Astrocyte (in vitro differentiated cells and primary cell): ENCODE results near the gene MXRA7. TPM values are rescaled to one million over a fixed set of nuclear protein-coding genes. Genes with fewer than 3 reads are reported as not detected.

Experiments used
- DNase-seq: peaks from one replicate; pipeline ENCODE4 v3.0.0-alpha.2; 2010; ENCODE audit warnings: low read depth
- FAIRE-seq: peaks from 2 replicates; lab custom pipeline; 2011; peaks lifted over from hg19 to GRCh38; lab: Jason Lieb, UNC
- H2AFZ ChIP-seq: 2 replicates; pipeline ENCODE4 v1.6.0; 2012; ENCODE audit warnings: low read depth, low read length, inconsistent platforms
- H3K27ac ChIP-seq: 2 replicates; pipeline ENCODE4 v1.5.1; 2011; ENCODE audit warnings: low read depth, low read length, inconsistent platforms
- H3K27me3 ChIP-seq: 2 replicates; pipeline ENCODE4 v1.6.0; 2011; ENCODE audit warnings: low read length, inconsistent platforms; ENCODE audit not compliant: insufficient read depth
- H3K36me3 ChIP-seq: 2 replicates; pipeline ENCODE4 v1.5.1; 2011; ENCODE audit warnings: low read length, inconsistent platforms; ENCODE audit not compliant: insufficient read depth
- H3K4me1 ChIP-seq: 2 replicates; pipeline ENCODE4 v1.5.1; 2011; ENCODE audit warnings: low read length, inconsistent platforms; ENCODE audit not compliant: insufficient read depth
- H3K4me2 ChIP-seq: 2 replicates; pipeline ENCODE4 v1.6.0; 2012; ENCODE audit warnings: low read length, inconsistent platforms
- H3K4me3 ChIP-seq: 2 replicates; pipeline ENCODE4 v1.5.1; 2011; ENCODE audit warnings: low read depth, mild to moderate bottlenecking, low read length, inconsistent platforms; ENCODE audit not compliant: insufficient read depth
- H3K79me2 ChIP-seq: 2 replicates; pipeline ENCODE4 v1.6.0; 2012; ENCODE audit warnings: mild to moderate bottlenecking, low read length, inconsistent platforms; ENCODE audit not compliant: insufficient read depth
- H3K9ac ChIP-seq: 2 replicates; pipeline ENCODE4 v1.6.0; 2012; ENCODE audit warnings: mild to moderate bottlenecking, low read length, inconsistent platforms
- H3K9me3 ChIP-seq: 2 replicates; pipeline ENCODE4 v1.5.1; 2012; ENCODE audit warnings: low read depth, mild to moderate bottlenecking, low read length, inconsistent platforms; ENCODE audit not compliant: insufficient read depth
- H4K20me1 ChIP-seq: 2 replicates; pipeline ENCODE4 v1.6.0; 2012; ENCODE audit warnings: low read length, inconsistent platforms; ENCODE audit not compliant: insufficient read depth
- H3K27ac Mint-ChIP-seq: one replicate; pipeline ENCODE4 v1.8.0; 2021; ENCODE audit warnings: mild to moderate bottlenecking, mixed read lengths; ENCODE audit not compliant: unreplicated experiment
- H3K27me3 Mint-ChIP-seq: one replicate; pipeline ENCODE4 v1.8.0; 2021; ENCODE audit warnings: low read depth, mixed read lengths; ENCODE audit not compliant: unreplicated experiment
- H3K36me3 Mint-ChIP-seq: one replicate; pipeline ENCODE4 v1.8.0; 2021; ENCODE audit warnings: low read depth, mixed read lengths; ENCODE audit not compliant: unreplicated experiment
- H3K4me1 Mint-ChIP-seq: one replicate; pipeline ENCODE4 v1.8.0; 2021; ENCODE audit warnings: low read depth, mixed read lengths; ENCODE audit not compliant: unreplicated experiment
- H3K4me3 Mint-ChIP-seq: one replicate; pipeline ENCODE4 v1.8.0; 2021; ENCODE audit warnings: mild to moderate bottlenecking, moderate library complexity, mixed read lengths; ENCODE audit not compliant: unreplicated experiment
- H3K9me3 Mint-ChIP-seq: one replicate; pipeline ENCODE4 v1.8.0; 2021; ENCODE audit warnings: mild to moderate bottlenecking, mixed read lengths; ENCODE audit not compliant: unreplicated experiment
- CTCF ChIP-seq: IDR thresholded peaks from 2 replicates; pipeline ENCODE4 v1.5.1; 2011; ENCODE audit warnings: low read depth, mild to moderate bottlenecking, inconsistent platforms, low read length, moderate library complexity; ENCODE audit not compliant: insufficient read depth
- EZH2 ChIP-seq: IDR thresholded peaks from 2 replicates; pipeline ENCODE4 v1.6.1; 2012; ENCODE audit warnings: mild to moderate bottlenecking, low read length, inconsistent platforms; ENCODE audit not compliant: insufficient read depth
- total RNA-seq: library from RNA; stranded (reverse); gene quantifications from 2 replicates; pipeline ENCODE4 v1.2.1, GENCODE V29; 2021

The MXRA7 gene
- total RNA-seq, 1 donor from 2014 or later = 177 TPM

GRCh38 chr17:76687298-76688164 lies 23.2 kb downstream of the MXRA7 start:
- Histone ChIP-seq H3K9ac (peak overlapping the region; percentile 69), H3K4me2 (peak overlapping the region; percentile 81), H3K27ac (no peak overlapping the region), H2AFZ (no peak overlapping the region), H4K20me1 (peaks cover 88% of the 10 kb centered on the region), H3K4me1 (peaks cover 24% of the 10 kb centered on the region), H3K36me3 (no peaks in the 10 kb centered on the region), H3K79me2 (peaks cover 60% of the 10 kb centered on the region), H3K27me3 (no peaks in the 10 kb centered on the region), H3K4me3 (no peak overlapping the region), H3K9me3 (no peaks in the 10 kb centered on the region)
- Mint-ChIP-seq H3K27ac (peak overlapping the region; percentile 86), H3K4me1 (peaks cover 22% of the 10 kb centered on the region), H3K27me3 (no peaks in the 10 kb centered on the region), H3K4me3 (peak overlapping the region; percentile 10), H3K36me3 (peaks cover 13% of the 10 kb centered on the region), H3K9me3 (no peaks in the 10 kb centered on the region)
- FAIRE-seq (no peak), DNase-seq (no peak)
- TF ChIP-seq CTCF (no peak), EZH2 (no peak)

GRCh38 chr17:76686538-76687297 lies 24.0 kb downstream of the MXRA7 start:
- Histone ChIP-seq H3K4me2 (no peak overlapping the region), H3K79me2 (peaks cover 54% of the 10 kb centered on the region), H3K4me3 (no peak overlapping the region), H3K36me3 (peaks cover 5% of the 10 kb centered on the region), H3K27ac (no peak overlapping the region), H3K9me3 (no peaks in the 10 kb centered on the region), H4K20me1 (peaks cover 92% of the 10 kb centered on the region), H2AFZ (no peak overlapping the region), H3K9ac (no peak overlapping the region), H3K27me3 (no peaks in the 10 kb centered on the region), H3K4me1 (peaks cover 32% of the 10 kb centered on the region)
- no peak for TF ChIP-seq CTCF
- TF ChIP-seq EZH2 = no peak
- peaks cover 16% of the 10 kb centered on the region for H3K36me3 Mint-ChIP-seq
- FAIRE-seq = no peak
- no peak overlapping the region for H3K27ac Mint-ChIP-seq
- no peaks in the 10 kb centered on the region for H3K27me3 Mint-ChIP-seq
- DNase-seq = no peak
- H3K4me1 Mint-ChIP-seq = peaks cover 29% of the 10 kb centered on the region
- H3K9me3 Mint-ChIP-seq = no peaks in the 10 kb centered on the region
- no peak overlapping the region for H3K4me3 Mint-ChIP-seq
